ENCODE measurements around the gene TRIM31. TPM values are rescaled to one million over a fixed set of nuclear protein-coding genes. Genes with fewer than 3 reads are reported as not detected.

Gene TRIM31
- total and polyA plus RNA-seq, 2 donors (not counting 3 experiments of a cell fraction or from before 2014, with no cell fraction given), result not detected

DNA sequence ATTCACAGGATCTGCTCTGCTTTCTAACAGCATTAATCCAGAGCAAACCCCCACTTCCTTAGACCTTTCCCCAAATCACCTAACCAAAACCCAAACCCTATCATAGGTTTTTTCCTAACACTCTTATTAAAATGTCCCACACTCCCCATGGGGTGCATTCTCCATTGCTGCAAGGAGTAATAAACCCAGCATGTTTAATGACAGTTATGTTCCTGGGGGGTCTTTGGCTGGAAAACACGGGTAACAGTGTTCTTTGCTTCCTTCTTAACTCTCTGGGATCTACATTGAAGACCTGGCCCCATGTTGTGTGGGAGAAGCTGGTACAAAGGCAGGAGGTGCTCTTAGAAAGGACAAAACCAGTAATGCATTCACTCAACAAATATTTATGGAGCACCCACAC lies 16.1 kb downstream of the TRIM31 start:
- Histone ChIP-seq H4K20me1 (replicated peaks; ENCODE audit: control insufficient read depth, extremely low read depth, insufficient read depth, low read length) (no peaks in the 10 kb centered on the region), H3K9me3 (replicated peaks; ENCODE audit: control insufficient read depth, insufficient read depth, low read length) (no peaks in the 10 kb centered on the region), H3K79me2 (ENCODE audit: control insufficient read depth, insufficient read depth, low read length) (no peaks in the 10 kb centered on the region), H3K4me3 (replicated peaks in 1 of 3; ENCODE audit: insufficient read depth in 1 of 3, low read depth in 1 of 3, low read length in 3 of 3) (no peak overlapping the region), H3K36me3 (ENCODE audit: control insufficient read depth in 2 of 2, extremely low read depth in 1 of 2, insufficient read depth in 2 of 2, low read length in 2 of 2) (no peaks in the 10 kb centered on the region), H3K9ac (replicated peaks; ENCODE audit: extremely low read depth, insufficient read depth, low read length) (no peak overlapping the region), H3K9me1 (replicated peaks; ENCODE audit: control insufficient read depth, extremely low read depth, insufficient read depth, low read length) (no peaks in the 10 kb centered on the region), H3K4me2 (ENCODE audit: insufficient read depth, low read length) (no peak overlapping the region), H3K4me1 (ENCODE audit: control insufficient read depth, extremely low read depth, insufficient read depth, low read length) (peaks cover 12% of the 10 kb centered on the region), H3K27ac (ENCODE audit: insufficient read depth, low read depth, low read length) (no peak overlapping the region), H3K27me3 (ENCODE audit: control insufficient read depth in 2 of 2, insufficient read depth in 2 of 2, low read length in 2 of 2) (peaks cover 31 to 51% of the 10 kb centered on the region in 2 experiments), H2AFZ (ENCODE audit: low read depth, low read length) (no peak overlapping the region)
- DNase-seq (ENCODE audit: low read depth, low spot score) (no peak), FAIRE-seq (no peak)
- ChIA-PET POLR2A (no interaction called here), CTCF (interaction anchor here (1.1 kb wide), 1 partner anchor 35 kb away, joined by 3 read pairs; no protein-coding TSS in a partner anchor)
- no TSS peak for BruUV-seq (replicated peaks)
- intact Hi-C loops (cut with micrococcal nuclease), result no loop called here
- no peak for TF ChIP-seq JUN (IDR thresholded peaks at IDR 0.05; ENCODE audit: borderline replicate concordance, insufficient read depth, insufficient read length, low read depth)
- no peak for TF ChIP-seq MYC (IDR thresholded peaks at IDR 0.05; ENCODE audit: low read depth, low read length)
- no peak for TF ChIP-seq EZH2 (IDR thresholded peaks at IDR 0.05; ENCODE audit: borderline replicate concordance, low read depth, low read length, severe bottlenecking)
- TF ChIP-seq, protein P1, sequence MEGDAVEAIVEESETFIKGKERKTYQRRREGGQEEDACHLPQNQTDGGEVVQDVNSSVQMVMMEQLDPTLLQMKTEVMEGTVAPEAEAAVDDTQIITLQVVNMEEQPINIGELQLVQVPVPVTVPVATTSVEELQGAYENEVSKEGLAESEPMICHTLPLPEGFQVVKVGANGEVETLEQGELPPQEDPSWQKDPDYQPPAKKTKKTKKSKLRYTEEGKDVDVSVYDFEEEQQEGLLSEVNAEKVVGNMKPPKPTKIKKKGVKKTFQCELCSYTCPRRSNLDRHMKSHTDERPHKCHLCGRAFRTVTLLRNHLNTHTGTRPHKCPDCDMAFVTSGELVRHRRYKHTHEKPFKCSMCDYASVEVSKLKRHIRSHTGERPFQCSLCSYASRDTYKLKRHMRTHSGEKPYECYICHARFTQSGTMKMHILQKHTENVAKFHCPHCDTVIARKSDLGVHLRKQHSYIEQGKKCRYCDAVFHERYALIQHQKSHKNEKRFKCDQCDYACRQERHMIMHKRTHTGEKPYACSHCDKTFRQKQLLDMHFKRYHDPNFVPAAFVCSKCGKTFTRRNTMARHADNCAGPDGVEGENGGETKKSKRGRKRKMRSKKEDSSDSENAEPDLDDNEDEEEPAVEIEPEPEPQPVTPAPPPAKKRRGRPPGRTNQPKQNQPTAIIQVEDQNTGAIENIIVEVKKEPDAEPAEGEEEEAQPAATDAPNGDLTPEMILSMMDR (IDR thresholded peaks at IDR 0.05; ENCODE audit: extremely low read depth in 1 of 2, insufficient read depth in 1 of 2, low read depth in 1 of 2, low read length in 2 of 2), result no peak
- TF ChIP-seq POLR2A (IDR thresholded peaks at IDR 0.05; ENCODE audit: low read depth, low read length), result no peak
- TF ChIP-seq FOS (IDR thresholded peaks at IDR 0.05; ENCODE audit: borderline replicate concordance, insufficient read depth, low read length), result no peak
- no peak for TF ChIP-seq POLR2AphosphoS5 (IDR thresholded peaks at IDR 0.05; ENCODE audit: insufficient read depth, low read depth, low read length)
- no peak for TF ChIP-seq GATA2 (IDR thresholded peaks at IDR 0.05; ENCODE audit: insufficient read depth, insufficient read length, low read depth, low read length)
- TF ChIP-seq, protein P2, sequence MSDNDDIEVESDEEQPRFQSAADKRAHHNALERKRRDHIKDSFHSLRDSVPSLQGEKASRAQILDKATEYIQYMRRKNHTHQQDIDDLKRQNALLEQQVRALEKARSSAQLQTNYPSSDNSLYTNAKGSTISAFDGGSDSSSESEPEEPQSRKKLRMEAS (IDR thresholded peaks at IDR 0.05; ENCODE audit: insufficient read depth, insufficient read length), result no peak
- dilution Hi-C loops (cut with MboI; ENCODE audit: extremely low pct_ligation_motif_present, low sequenced_read_pairs), result no loop called here

Data from endothelial cell of umbilical vein (primary cell).